Activated CD4-positive, alpha-beta T cell treated with anti-CD3 and anti-CD28 coated beads, Interleukin-2, Interleukin-6, amounts not matched to agents 100 ng/mL and 50 ng/mL, durations not matched to agents 16 hours and 8 hours (primary cell): ENCODE measurements around the gene HOXA4.

Experiments
- DNase-seq: peaks from one replicate; pipeline ENCODE4 v3.0.0-alpha.2; 2020

The HOXA4 gene

DNA sequence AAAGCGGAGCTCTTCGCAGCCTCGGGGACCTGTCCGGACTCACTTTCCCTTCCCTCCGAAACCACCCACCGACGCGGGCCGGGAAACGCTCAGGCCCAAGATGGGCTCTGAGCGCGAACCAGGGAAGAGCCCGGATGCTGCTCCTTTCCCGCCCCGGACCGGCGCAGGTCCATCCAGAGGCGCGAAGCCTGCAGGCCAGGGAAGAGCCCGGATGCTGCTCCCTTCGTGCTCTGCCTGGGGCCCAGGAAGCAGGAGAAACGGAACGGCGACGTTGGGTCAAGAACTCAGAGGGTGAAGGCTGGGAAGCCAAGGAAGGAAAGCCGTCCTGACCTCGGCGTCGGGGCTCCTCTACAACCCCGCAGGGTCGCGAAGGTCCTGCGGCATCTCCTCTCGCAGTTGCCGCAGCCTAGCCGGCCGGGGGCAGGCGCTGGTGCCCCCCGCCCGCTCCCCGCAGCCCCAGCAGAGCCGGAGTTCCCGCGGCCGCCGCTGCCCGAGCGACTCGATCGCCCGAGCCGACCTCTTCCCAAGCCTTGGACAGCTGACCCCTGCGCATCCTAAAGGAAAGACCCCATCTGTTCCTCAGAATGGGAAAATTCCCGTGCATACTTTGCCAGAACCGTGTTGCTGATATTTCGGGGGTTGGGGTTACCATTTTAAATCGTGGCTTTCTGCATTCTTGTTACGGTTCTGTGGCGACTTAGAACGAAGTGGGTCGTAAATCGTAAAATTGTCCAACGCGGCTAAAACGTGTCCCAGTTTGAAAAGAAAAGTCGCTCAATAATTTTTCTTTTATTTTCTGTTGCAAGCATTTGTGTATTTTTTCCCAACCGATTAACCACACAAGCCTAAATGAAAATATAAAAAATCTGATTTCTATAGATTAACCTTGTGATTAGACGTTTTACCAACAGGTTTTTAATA lies 42.3 kb downstream of the HOXA4 start:
- DNase-seq = no peak

- no peak for DNase-seq
These were observed 46.9 kb downstream of the HOXA4 start for GRCh38 chr7:27083646-27084045.

DNA sequence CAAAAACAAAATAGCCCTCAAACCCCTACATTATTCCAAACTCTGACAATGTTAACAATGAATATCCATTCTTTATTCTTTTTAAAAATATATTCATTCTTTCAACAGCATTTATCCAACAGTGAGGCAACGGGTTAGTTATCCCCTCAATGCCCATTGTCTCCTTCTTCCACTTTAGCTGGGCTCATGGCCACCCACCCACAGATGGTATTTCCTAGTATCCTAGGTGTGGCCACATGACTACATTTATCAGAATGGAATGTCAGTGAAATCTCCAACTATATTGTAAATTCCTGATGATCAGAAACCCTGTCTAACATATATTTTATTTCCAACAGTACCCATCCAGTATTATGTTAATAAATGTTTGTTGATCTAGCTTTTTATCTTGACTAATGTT lies 48.4 kb downstream of the HOXA4 start:
- DNase-seq = no peak

DNA sequence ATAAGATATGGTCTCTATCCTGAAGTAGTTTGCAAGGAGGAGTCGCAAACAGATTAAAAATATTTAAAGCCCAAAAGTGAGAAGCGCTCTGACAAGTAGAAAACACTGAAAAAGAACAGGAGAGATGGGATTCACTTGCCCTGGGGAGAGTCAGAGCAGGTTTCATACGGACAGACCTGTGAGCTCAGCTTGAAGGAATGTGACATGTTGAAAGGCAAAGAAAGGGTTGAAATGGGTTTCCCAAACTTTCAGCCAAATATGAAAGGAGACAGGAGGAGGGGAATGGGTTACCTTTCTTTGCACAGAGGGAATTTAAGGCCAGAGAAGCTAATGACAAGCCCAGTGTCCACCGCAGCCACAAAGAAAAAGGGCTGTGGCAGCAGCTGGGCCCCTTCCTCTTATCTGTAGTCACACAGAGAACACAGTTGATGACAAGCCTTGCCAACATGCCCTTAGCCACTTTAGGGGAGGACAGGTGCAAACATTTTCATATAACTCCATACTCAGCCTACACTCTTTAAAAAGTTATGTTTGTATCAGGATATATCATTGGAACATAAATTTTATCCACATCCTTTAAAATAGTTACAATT lies 49.6 kb downstream of the HOXA4 start:
- DNase-seq = no peak

- DNase-seq = no peak
These were observed 51.2 kb downstream of the HOXA4 start for GRCh38 chr7:27079234-27079975.

DNA sequence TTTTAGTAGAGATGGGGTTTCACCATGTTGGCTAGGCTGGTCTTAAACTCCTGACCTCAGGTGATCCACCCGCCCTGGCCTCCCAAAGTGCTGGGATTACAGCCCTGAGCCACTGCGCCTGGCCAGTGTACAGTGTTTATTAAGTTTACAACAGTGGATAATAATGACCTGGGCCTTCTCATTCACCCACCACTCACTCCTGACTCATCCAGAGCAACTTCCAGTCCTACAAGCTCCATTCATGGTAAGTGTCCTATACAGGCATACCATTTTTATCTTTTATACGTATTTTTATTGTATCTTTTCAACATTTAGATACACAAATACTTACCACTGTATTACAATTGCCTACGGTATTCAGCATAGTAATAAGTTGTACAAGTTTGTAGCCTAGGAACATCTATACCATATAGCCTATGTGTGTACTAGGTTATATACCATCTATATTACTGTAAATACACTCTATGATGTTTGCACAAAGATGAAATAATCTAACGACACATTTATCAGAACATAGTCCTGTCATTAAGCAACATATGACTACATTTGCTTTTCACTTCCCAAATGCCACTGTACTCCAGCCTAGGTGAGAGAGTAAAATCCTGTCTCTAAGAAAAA lies 51.8 kb downstream of the HOXA4 start:
- DNase-seq = no peak
